Breast epithelium (tissue), 3 donors: ENCODE measurements around the gene EIPR1.

Experiments used
- CTCF ChIP-seq, 3 donors: fragments of 450-650 bp; IDR thresholded peaks; one replicate each; pipeline ENCODE4 v1.5.1; 2016 to 2017; ENCODE audit warnings: antibody characterized with exemption in 3 of 3, mild to moderate bottlenecking in 3 of 3, moderate library complexity in 3 of 3
- POLR2A ChIP-seq: fragments of 450-650 bp; IDR thresholded peaks from one replicate; pipeline ENCODE4 v1.6.1; 2016; ENCODE audit warnings: antibody characterized with exemption, mild to moderate bottlenecking, moderate library complexity
- POLR2AphosphoS5 ChIP-seq, 3 donors: sonication (generic); formaldehyde crosslinking; IDR thresholded peaks; one replicate each; pipeline ENCODE4 v1.6.1; 2017; ENCODE audit warnings: antibody characterized with exemption in 3 of 3

DNA sequence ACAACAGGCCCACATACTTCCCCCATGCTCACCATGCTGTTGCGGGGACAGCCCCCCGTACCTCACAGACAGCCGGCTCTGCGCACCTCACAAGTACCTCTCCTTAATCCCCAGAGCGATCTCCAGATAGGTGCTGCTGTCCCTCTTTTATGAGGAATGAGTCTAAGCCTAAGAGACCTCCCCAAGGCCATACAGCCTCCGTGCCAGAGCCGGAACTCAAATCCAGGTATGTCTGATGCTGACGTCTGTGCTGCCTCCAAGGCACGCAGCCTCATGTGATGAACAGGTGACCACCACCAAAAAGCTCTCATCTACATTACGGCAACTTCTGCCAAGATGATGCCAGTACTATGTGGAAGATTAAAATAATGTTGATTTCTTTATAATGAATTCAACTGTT, 85.2 kb downstream of the EIPR1 start:
- TF ChIP-seq POLR2A = no peak
- TF ChIP-seq POLR2AphosphoS5 (IDR thresholded peaks at IDR 0.05) = no peak
- no peak for TF ChIP-seq CTCF (IDR thresholded peaks at IDR 0.05)
